Measurements from ENCODE around the gene TMEM169.
A peak's percentile ranks its signal among the peaks of the same experiment; 100 is the strongest.
"Not testable (repeated sequence)": the region's sequence is repeated elsewhere in the genome, so short reads cannot be mapped to it uniquely, and the experiment has no call there.

TMEM169 gene

DNA sequence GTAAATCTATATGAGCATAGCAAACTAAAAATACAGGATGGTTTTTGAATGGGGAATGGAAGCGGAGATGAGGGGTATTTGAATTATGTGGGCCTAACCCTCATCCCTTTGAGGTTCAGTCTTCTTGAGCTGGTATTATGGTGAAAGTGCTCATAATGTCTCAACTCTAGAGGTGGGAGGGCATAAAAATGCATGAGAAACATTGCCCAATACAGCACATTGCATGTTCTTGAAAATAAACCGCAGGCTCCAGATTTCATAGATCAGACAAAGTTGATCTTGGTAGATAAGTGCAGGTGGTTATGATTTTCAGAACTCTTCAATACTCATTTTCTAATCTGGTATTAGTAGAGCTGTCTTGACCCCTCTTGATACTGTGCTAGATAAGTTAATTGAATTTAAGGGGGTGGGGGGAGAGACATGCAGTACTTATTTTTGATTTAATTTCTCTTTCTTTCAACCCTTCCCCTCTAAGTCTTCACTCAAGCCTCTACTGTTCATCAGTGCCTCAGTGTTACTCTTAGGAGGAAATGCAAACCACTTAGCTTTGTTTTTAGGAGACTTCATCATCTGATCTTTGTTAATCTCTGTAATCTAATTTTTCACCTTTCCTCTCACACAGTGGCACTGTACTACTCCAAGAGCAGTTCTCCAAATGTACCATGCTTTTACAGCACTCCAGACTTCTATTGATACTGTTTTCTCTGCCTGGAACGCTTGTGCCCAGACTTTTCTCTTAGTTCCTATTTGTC lies 49.6 kb downstream of the TMEM169 start:
- DNase-seq (ENCODE audit: low read depth in 3 of 3), result no peak

DNA sequence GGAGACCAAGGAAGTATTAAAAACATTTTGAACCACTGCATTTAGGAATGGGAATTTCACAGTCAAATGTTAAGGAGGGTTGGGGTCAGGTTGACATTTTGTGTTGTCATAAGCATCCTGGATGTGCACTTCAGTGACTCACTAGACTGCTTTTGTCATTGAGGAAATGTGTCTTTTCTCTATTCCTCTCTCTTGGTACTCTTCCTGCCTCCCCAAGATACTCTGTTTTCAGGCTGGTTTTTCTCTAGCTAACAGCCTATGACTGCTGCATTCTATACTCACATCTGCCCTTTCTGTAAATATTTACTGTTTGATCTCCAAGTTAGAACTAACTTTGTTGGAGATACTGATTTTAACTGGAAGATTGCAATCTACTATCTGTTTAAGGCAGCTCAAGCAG lies 50.9 kb downstream of the TMEM169 start:
- no peak for DNase-seq (ENCODE audit: low read depth in 3 of 3)

DNA sequence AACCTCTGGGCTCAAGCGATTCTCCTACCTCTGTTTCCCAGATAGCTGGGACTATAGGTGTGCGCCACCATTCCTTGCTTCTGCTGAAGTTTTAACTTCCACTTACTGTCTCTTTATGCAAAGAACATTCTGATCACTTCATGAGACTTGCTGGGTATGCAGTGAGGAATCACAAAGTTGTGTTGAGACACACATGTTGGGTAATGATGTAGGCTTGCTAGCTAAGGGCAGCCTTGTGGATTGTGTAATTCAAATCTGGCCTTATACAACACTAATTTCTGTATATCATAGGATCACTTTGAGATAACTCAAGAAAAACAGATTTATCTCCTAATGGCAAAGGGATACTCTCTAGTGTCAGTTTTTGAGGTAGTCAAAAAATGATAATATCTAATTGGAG lies 51.7 kb downstream of the TMEM169 start:
- DNase-seq (ENCODE audit: low read depth in 3 of 3), result no peak

DNA sequence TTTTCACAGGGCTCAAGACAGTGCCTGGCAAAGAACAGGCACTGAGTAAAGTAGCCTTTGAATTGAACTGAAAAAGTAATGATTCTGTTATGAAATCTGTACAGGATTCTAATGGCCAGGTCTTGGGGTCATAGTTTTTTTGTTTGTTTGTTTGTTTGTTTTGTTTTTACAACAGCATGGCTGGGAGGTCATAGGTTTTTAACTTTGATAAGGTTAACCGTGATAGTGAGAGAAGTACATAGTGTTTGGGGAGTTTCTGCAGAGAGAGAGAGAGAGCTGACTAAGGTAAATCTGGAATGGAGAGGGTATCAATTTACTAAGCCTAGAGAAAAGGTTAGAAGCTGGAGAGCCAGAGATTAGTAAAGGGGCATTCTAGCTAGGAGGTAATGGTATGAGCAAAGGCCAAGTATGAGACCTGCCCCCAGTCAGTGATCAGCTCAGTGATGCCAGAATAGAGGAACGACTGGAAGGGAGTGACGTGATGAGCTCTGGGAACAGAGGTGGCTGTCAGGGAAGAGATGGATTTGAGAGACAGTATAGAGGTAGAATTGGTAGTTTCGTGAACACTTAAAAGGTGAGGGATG lies 53.3 kb downstream of the TMEM169 start:
- DNase-seq (ENCODE audit: low read depth in 3 of 3), result no peak

- DNase-seq (ENCODE audit: low read depth in 3 of 3), result no peak
These were observed 58.2 kb downstream of the TMEM169 start for GRCh38 chr2:216139884-216140283.

- DNase-seq (ENCODE audit: low read depth in 3 of 3), result not testable (repeated sequence)
These were observed 59.8 kb downstream of the TMEM169 start for GRCh38 chr2:216141516-216141915.

DNA sequence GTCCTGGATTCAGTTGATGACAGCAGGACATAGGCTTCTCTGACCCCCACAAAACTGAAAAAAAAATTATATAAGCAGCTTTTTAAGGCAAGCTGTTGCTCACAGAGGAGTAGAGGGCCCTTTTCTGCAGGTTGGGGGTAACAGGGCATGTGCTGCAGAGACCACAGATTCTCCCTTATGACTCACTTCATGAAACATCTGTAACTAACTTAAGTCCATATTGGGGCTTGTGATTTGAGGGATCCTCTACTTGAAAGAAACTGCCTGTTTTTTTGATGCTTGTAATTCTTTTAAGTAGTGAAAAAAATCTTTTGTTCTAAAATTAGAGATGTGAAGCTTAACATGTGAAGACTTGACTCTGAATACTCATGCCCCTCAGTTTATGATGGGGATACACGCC lies 60.8 kb downstream of the TMEM169 start:
- peak in 1 of 3 donors; percentile 7 for DNase-seq (ENCODE audit: low read depth in 3 of 3)

GRCh38 chr2:216144372-216144771 lies 62.7 kb downstream of the TMEM169 start:
- no peak for DNase-seq (ENCODE audit: low read depth in 3 of 3)

GRCh38 chr2:216144857-216145256 lies 63.1 kb downstream of the TMEM169 start:
- no peak for DNase-seq (ENCODE audit: low read depth in 3 of 3)

GRCh38 chr2:216146573-216146972 lies 64.9 kb downstream of the TMEM169 start:
- DNase-seq (ENCODE audit: low read depth in 3 of 3), result no peak

DNA sequence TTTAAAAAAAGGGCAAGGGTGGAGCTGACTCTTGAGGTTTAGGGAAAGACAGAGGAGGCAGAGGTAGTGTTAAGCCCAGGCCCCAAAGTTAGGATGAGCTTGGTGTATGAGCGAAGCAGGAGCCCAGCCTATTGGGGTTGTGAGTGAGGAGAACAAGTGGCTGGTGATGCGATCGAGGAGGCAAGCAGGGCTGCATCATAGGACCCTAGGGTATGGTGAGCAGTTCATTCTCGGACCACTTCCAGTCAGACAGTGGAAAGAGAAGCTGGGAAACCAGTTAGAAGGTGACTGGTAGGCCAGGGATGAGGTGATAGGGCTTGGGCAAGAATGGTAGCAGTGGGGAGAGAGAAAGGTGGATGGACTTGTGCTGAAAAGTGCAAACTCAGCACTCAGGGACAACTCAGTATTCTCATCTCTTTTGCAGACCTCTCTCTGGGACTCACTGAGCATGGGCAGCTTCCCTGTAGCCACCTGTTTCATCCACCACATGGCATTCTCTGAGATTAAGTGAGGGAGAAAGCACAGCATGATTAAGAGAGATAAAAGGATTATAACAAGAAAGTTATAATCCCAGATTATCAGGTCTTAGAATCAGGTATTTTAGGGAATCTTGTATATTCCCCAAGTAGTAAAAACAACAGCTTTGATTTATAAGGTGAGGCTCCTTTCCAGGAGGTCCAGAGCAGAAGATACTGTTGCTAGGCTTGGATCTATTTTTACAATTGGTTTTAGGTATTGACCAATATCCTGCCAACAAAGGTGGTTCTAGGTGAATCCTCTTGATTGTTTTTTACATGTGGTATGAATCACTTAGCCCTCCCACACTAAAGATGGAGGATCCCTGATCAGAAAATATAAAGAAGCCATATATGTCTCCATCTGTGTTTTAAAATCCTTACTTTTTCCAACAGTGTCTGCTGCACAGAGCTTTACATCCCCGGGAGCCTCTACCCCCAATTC lies 65.7 kb downstream of the TMEM169 start:
- no peak for DNase-seq (ENCODE audit: low read depth in 3 of 3)

- DNase-seq (ENCODE audit: low read depth in 3 of 3), result no peak
These were observed 67.3 kb downstream of the TMEM169 start for GRCh38 chr2:216148983-216149382.

DNA sequence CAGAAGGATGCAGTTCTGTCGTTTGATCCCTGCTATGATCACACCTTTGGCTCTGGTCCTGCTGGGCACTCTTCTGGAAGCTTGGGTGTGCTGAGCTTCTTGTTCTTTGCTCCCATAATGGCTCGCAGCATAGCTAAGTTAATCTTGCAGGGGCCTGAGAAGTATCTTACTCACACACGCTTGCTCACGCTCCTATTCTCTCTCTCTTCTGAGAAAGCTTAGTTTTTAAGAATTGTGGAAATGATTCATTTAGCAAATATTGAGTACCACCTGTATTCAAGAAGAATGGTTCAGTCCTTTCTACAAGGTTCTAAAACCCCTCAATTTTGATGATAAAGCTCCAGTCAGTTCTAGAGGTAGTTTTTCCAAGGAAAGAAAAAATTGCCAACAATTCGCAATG lies 68.0 kb downstream of the TMEM169 start:
- DNase-seq (ENCODE audit: low read depth in 3 of 3), result no peak

DNA sequence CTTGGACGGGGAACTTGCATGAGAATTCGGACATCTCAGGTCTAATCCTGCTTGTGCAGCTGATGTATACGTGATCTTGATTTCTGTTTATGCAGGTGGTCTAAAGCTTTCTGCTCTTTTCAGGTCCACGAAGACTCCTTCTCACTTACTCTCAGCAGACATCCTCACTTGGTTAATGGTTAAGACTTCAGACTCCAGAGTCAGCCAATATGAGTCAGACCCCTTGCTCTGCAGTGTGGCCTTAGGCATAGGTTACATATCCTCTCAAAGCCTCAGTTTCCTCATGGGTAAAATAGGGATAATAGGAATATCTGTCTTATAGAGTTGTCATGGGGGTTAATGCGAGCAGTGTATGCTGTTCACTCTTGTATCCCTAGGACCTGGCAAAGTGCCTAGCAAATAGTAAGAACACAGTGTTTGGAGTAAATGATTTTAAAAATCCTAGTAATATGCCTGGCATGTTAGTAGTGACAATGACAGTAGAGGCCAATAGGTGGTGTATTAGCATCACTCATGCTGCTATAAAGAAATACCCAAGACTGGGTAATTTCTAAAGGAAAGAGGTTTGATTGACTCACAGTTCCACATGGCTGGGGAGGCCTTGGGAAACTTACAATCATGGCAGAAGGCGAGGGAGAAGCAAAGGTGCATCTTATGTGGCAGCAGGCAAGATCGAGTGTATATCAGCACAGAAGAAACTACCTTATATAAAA lies 69.8 kb downstream of the TMEM169 start:
- no peak for DNase-seq (ENCODE audit: low read depth in 3 of 3)

Data from stimulated activated CD4-positive, alpha-beta T cell treated with anti-CD3 and anti-CD28 coated beads, TNF-alpha, amount 100 ng/mL, for 48 hours (primary cell).